Liver (tissue), 9 donors: ENCODE measurements around the gene FHIP2A. TPM values are rescaled to one million over a fixed set of nuclear protein-coding genes. Genes with fewer than 3 reads are reported as not detected.

ENCODE experiments used
- DNase-seq: peaks from one replicate; pipeline ENCODE4 v3.0.0-alpha.2; 2017; ENCODE audit warnings: low spot score
- H3K27ac ChIP-seq, 2 donors: one replicate each; pipeline ENCODE4 v1.7.0; 2013; ENCODE audit warnings: inconsistent platforms in 2 of 2, low read length in 2 of 2, control low read depth in 1 of 2, low read depth in 1 of 2, mild to moderate bottlenecking in 1 of 2
- H3K27me3 ChIP-seq, 4 donors: one replicate each; pipeline versions ENCODE4 v1.6.1 to v1.7.0; 2013; ENCODE audit warnings: low read length in 3 of 4, inconsistent platforms in 1 of 4, mild to moderate bottlenecking in 1 of 4, moderate library complexity in 1 of 4; ENCODE audit not compliant: control insufficient read depth in 4 of 4, insufficient read depth in 4 of 4
- H3K36me3 ChIP-seq, 4 donors: one replicate each; pipeline versions ENCODE4 v1.6.1 to v1.7.0; 2013; ENCODE audit warnings: low read length in 3 of 4, mild to moderate bottlenecking in 3 of 4, low read depth in 1 of 4, moderate library complexity in 1 of 4; ENCODE audit not compliant: control insufficient read depth in 4 of 4, insufficient read depth in 3 of 4
- H3K4me1 ChIP-seq, 4 donors: one replicate each; pipeline versions ENCODE4 v1.6.1 to v1.7.0; 2013; ENCODE audit warnings: low read length in 3 of 4, mild to moderate bottlenecking in 3 of 4, moderate library complexity in 1 of 4; ENCODE audit not compliant: control insufficient read depth in 4 of 4, insufficient read depth in 4 of 4
- H3K4me3 ChIP-seq, 3 donors: one replicate each; pipeline versions ENCODE4 v1.6.1 to v1.7.0; 2013; ENCODE audit warnings: low read length in 3 of 3, control low read depth in 1 of 3, low read depth in 1 of 3, mild to moderate bottlenecking in 1 of 3
- H3K9ac ChIP-seq, 2 donors: one replicate each; pipeline ENCODE4 v1.7.0; 2013; ENCODE audit warnings: low read length in 2 of 2, mild to moderate bottlenecking in 2 of 2, moderate library complexity in 2 of 2, control low read depth in 1 of 2, low read depth in 1 of 2
- H3K9me3 ChIP-seq, 4 donors: one replicate each; pipeline versions ENCODE4 v1.6.1 to v1.7.0; 2013; ENCODE audit warnings: low read length in 3 of 4; ENCODE audit not compliant: control insufficient read depth in 4 of 4
- ATF3 ChIP-seq: IDR thresholded peaks from 2 replicates; pipeline ENCODE4 v1.6.1; 2016; ENCODE audit warnings: antibody characterized with exemption
- CTCF ChIP-seq: fragments of 150-350 bp; IDR thresholded peaks from 2 replicates; pipeline ENCODE4 v1.5.1; 2017; ENCODE audit warnings: improper control_type of control experiment, low read depth, low read length; ENCODE audit not compliant: missing input control
- EGR1 ChIP-seq, 2 donors: IDR thresholded peaks; 2 replicates each; pipeline ENCODE4 v1.6.1; 2016 to 2018; ENCODE audit warnings: antibody characterized with exemption in 2 of 2, low read depth in 2 of 2
- FOXA1 ChIP-seq: IDR thresholded peaks from 2 replicates; pipeline ENCODE4 v1.6.1; 2016; ENCODE audit warnings: antibody characterized with exemption
- FOXA2 ChIP-seq: IDR thresholded peaks from 2 replicates; pipeline ENCODE4 v1.6.1; 2016; ENCODE audit warnings: antibody characterized with exemption
- GABPA ChIP-seq, 2 donors: IDR thresholded peaks in 1 of 2; conservative IDR thresholded peaks in 1 of 2; 2 replicates each; pipeline ENCODE4 v1.6.1; 2016; ENCODE audit warnings: antibody characterized with exemption in 2 of 2, mild to moderate bottlenecking in 1 of 2, moderate library complexity in 1 of 2
- HNF4A ChIP-seq, 2 donors: conservative IDR thresholded peaks; 2 replicates each; pipeline ENCODE4 v1.6.1; 2016; ENCODE audit warnings: antibody characterized with exemption in 2 of 2, mild to moderate bottlenecking in 2 of 2
- HNF4G ChIP-seq: IDR thresholded peaks from 2 replicates; pipeline ENCODE4 v1.6.1; 2016; ENCODE audit warnings: antibody characterized with exemption
- JUND ChIP-seq, 2 donors: IDR thresholded peaks; 2 replicates each; pipeline ENCODE4 v1.6.1; 2016; ENCODE audit warnings: antibody characterized with exemption in 2 of 2
- MAX ChIP-seq: IDR thresholded peaks from 2 replicates; pipeline ENCODE4 v1.6.1; 2016; ENCODE audit warnings: antibody characterized with exemption
- NR2F2 ChIP-seq: IDR thresholded peaks from 2 replicates; pipeline ENCODE4 v1.6.1; 2016; ENCODE audit warnings: antibody characterized with exemption
- RAD21 ChIP-seq, 2 donors: IDR thresholded peaks; 2 replicates each; pipeline ENCODE4 v1.6.1; 2016; ENCODE audit warnings: antibody characterized with exemption in 2 of 2, mild to moderate bottlenecking in 2 of 2
- REST ChIP-seq: IDR thresholded peaks from 2 replicates; pipeline ENCODE4 v1.6.1; 2016; ENCODE audit warnings: antibody characterized with exemption, mild to moderate bottlenecking
- RXRA ChIP-seq, 2 donors: IDR thresholded peaks; 2 replicates each; pipeline ENCODE4 v1.6.1; 2017 to 2018; ENCODE audit warnings: antibody characterized with exemption in 2 of 2, mild to moderate bottlenecking in 1 of 2
- SP1 ChIP-seq: IDR thresholded peaks from 2 replicates; pipeline ENCODE4 v1.6.1; 2018; ENCODE audit warnings: antibody characterized with exemption, mild to moderate bottlenecking
- TAF1 ChIP-seq: conservative IDR thresholded peaks from 2 replicates; pipeline ENCODE4 v1.6.1; 2016; ENCODE audit warnings: antibody characterized with exemption, mild to moderate bottlenecking
- YY1 ChIP-seq: IDR thresholded peaks from 2 replicates; pipeline ENCODE4 v1.6.1; 2016; ENCODE audit warnings: antibody characterized with exemption, mild to moderate bottlenecking
- ZBTB33 ChIP-seq: IDR thresholded peaks from 2 replicates; pipeline ENCODE4 v1.6.1; 2016; ENCODE audit warnings: antibody characterized with exemption
- WGBS: extraction: QIAGEN DNeasy Blood & Tissue Kit; methylation state at CpG from one replicate; pipeline ENCODE4 v1.1.7; 2013; 5-methylcytosine and 5-hydroxymethylcytosine counted together
- polyA plus RNA-seq, 2 donors: library from polyadenylated mRNA; stranded (reverse) in 1 of 2; unstranded in 1 of 2; fragments of 200-250 nt in 1 of 2; fragments of >200 nt in 1 of 2; fragmentation: Nextera tagmentation in 1 of 2; extraction: Ambion mirVana in 1 of 2; gene quantifications; one replicate each; pipeline versions ENCODE4 v1.2.1 to v1.2.3, GENCODE V29; 2013 to 2015
- total RNA-seq, 2 donors: library from RNA; depleted of rRNA; stranded (reverse); fragments of >200 nt; gene quantifications; one replicate each; pipeline ENCODE4 v1.2.3, GENCODE V29; 2014
- donor health status: healthy.
- donor health status: healthy.
- donor health status: healthy.
- donor health status: healthy.
- donor health status: healthy.

Gene FHIP2A
- total and polyA plus RNA-seq, 4 donors: 8.0 to 21.1 (median 13.3) TPM

- no peak for TF ChIP-seq REST
Observed at GRCh38 chr10:114862456-114862855, 40.9 kb downstream of the FHIP2A start (continued).

- WGBS: 96% methylated on average over 2 of the region's 2 CpGs
- no peaks in the 10 kb centered on the region for H3K4me1 ChIP-seq
- H3K9ac ChIP-seq: no peak overlapping the region
- DNase-seq: no peak
- H3K4me3 ChIP-seq: no peak overlapping the region
- no peak overlapping the region for H3K27ac ChIP-seq
- H3K9me3 ChIP-seq: no peaks in the 10 kb centered on the region
- TF ChIP-seq REST: no peak
- TF ChIP-seq FOXA2: no peak
- TF ChIP-seq HNF4A (conservative IDR thresholded peaks at IDR 0.05): no peak
- no peak for TF ChIP-seq YY1
- no peak for TF ChIP-seq RAD21 (IDR thresholded peaks at IDR 0.05)
- no peak for TF ChIP-seq GABPA (IDR thresholded peaks at IDR 0.05 in 1 of 2, conservative IDR thresholded peaks at IDR 0.05 in 1 of 2)
- TF ChIP-seq MAX: no peak
- no peak for TF ChIP-seq ZBTB33
- no peak for TF ChIP-seq RXRA (IDR thresholded peaks at IDR 0.05)
- TF ChIP-seq JUND (IDR thresholded peaks at IDR 0.05): no peak
- TF ChIP-seq ATF3: no peak
- no peak for TF ChIP-seq FOXA1
- no peak for TF ChIP-seq SP1
- no peak for TF ChIP-seq HNF4G
- no peak for TF ChIP-seq EGR1 (IDR thresholded peaks at IDR 0.05; ENCODE audit: low read depth in 2 of 2)
- no peak for TF ChIP-seq CTCF
- no peak for TF ChIP-seq TAF1
- TF ChIP-seq NR2F2: no peak
- H3K27me3 ChIP-seq: no peaks in the 10 kb centered on the region
- peaks cover 0 to 19% (median 10%) of the 10 kb centered on the region in 4 donors for H3K36me3 ChIP-seq
Observed at GRCh38 chr10:114867365-114867764, 45.8 kb downstream of the FHIP2A start.
